Amniotic epithelial cell (primary cell): ENCODE measurements around the gene SMCR8.

Experiments used
- DNase-seq: peaks from one replicate; pipeline ENCODE4 v3.0.0-alpha.2; 2010; ENCODE audit warnings: low read depth

The SMCR8 gene

DNA sequence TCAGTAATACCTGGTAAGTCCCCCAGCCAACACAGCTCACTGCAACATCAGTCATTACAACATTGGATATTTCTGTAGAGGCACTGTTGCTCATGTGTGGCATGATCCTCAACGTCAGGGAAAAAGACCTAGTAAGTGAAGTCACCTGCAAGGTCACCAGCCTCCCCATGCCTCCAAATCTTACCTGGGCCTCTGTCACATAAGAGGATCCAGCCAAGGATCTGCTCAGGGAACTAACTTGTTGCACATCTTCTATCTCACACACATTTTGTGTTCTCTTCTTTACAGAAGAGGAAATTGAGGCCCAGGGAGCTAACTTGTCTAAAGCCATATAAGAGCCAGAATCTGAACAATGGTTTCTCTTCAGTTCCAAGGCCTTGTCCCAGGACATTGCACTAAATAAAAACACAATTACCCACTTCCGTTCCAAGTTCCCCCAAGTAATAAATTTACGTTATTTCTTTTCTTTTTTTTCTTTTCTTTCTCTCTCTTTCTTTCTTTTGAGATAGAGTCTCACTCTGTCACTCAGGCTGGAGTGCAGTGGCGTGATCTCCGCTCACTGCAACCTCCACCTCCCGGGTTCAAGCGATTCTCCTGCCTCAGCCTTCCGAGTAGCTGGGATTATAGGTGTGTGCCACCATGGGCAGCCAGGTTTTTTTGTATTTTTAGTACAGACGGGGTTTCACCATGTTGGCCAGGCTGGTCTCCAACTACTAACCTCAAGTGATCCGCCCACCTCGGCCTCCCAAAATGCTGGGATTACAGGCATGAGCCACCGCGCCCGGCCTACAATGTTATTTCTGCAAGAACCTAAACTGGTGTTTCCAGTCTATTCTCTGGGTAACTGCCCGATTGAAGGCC, 47.0 kb downstream of the SMCR8 start:
- DNase-seq, result no peak

DNA sequence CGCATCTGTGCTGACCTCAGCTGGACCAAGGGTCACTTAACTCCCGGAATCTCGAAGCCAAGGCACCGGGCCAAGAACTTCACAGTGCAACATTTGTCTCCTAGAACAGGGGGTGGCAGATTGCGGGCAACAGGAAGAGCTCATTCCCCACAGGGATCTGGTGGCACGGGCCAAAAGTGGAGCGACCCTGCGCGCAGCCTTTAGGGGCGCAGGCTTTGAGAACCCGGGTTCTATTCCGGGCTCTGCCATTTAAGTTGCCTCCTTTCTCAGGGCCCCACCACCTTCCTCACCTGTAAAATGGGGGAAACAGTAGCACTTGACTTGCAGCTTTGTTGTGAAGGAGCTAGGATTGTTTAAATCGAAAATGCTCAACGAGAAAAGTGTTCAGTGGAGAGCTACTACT, 47.6 kb downstream of the SMCR8 start:
- DNase-seq, result peak; percentile 51

DNA sequence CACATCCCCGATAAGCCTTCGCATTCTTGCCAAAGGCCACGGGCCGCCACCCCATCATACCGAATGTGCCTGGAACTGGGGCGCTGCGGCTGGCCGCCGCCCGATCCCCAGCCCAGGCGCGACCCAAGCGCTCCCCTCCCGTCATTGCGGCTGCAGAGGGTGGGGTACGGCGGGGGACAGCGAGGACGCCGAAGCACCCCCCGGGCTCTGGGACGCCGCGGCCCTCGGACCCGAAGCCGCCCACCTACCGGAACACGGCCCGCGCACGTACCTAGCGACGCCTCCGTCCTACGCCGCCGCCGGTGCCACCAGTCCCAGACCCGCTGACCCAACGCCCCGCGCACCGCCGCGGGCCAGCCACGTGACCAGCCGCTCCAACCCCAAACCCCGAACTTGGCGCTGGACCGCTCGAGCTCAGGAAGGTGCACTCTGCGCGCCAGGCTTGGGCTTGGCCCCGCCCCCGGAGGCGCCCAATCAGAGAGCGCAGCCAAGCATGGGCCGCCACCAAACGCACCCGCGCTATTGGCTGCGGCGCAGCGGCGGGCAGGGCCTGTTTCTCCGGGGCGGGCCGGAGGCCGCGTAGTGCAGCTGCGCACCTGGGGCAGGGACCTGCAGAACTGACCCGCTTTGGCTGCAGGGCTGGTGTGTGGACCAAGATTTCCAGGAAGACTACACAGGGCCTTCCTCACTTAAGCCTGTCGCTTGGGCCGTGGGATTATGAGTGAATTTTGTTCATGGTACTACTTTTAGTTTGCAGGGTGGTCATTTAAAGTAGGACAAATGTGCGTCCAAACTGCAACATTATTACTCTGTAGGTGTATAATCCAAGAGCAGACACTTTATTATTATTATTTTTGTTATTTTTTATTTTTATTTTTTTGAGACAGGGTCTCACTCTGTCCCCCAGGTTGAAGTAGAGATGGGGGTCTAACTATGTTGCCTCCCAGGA, 48.3 kb downstream of the SMCR8 start, which contains the start of gene SHMT1:
TSS of gene SHMT1 (minus strand) at position 450 of the 949 bp plus-strand sequence. CDS start 7,569 bp downstream, outside the sequence.
- peak; percentile 77 for DNase-seq

DNA sequence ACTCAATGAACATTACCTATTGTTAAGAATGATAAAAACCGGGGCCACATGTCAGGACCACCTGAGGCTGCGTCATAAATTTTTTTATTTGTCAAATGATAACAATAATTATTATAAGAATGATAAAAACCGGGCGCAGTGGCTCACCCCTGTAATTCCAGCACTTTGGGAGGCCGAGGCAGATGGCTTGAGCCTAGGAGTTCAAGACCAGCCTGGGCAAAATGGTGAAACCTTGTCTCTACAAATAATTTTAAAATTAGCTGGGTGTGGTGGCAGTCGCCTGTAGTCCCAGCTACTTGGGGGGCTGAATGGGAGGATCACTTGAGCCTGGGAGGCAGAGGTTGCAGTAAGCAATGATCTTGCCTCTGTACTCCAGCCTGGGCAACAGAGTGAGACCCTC, 49.1 kb downstream of the SMCR8 start:
- DNase-seq, result no peak

DNA sequence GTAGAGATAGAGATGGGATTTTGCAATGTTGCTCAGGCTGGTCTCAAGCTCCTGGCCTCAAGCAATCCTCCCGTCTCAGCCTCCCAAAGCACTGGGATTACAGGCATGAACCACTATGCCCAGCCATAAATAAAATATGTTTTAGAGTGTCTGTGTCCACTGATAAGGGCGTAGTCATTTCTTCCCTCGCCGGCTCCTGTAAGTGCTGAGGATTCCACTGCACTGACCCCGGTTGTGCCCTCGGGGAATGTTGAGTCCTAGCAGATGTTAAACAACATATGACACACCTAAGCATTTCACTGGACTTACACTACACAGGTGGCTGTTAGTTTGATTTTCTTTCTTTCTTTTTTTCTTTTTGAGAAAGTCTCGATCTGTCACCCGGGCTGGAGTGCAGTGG, 53.9 kb downstream of the SMCR8 start:
- peak; percentile 6 for DNase-seq

DNA sequence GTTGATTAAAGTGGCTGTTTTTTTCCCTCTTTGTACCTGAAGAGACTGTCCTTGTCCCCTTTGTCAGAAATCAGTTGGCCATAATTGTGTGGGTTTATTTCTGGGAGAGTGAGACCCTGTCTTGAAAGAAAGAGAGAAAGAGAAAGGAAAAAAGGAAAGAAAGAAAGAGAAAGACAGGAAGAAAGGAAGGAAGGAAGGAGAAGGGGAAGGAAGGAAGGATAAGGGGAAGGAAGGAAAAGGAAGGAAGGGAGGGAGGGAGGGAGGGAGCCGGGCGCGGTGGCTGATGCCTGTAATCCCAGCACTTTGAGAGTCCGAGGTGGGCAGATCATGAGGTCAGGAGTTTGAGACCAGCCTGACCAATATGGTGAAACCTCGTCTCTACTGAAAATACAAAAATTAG, 55.7 kb downstream of the SMCR8 start:
- no peak for DNase-seq

DNA sequence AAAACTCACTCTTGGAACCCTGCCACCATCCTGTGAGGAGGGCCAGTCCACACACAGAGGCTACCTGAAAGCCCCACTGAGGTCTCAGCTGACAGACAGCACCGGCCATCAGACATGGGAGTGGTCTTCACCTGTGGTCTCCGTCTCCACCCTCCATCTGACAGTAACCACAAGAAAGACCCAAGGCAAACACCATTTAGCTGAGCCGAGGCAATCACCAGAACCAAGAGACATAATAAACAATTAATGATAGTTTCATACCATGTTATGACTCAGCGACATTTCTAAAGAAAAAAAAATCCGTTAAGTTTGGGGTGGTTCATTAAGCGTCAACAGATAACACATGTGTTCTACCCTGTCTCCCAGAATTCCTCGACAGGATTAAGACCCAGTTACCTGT, 56.4 kb downstream of the SMCR8 start:
- DNase-seq, result peak; percentile 5

DNA sequence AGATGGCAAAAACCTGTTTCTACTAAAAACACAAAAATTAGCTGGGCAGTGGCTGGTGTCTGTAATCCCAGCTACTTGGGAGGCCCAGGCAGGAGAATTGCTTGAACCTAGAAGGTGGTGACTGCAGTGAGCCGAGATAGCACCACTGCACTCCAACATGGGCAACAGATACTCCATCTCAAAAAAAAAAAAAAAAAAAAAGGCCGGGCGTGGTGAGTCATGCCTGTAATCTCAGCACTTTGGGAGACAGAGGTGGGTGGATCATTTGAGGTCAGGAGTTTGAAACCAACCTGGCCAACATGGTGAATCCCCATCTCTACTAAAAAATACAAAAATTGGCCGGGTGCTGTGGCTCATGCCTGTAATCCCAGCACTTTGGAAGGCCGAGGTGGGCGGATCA, 58.1 kb downstream of the SMCR8 start:
- DNase-seq, result peak; percentile 9

DNA sequence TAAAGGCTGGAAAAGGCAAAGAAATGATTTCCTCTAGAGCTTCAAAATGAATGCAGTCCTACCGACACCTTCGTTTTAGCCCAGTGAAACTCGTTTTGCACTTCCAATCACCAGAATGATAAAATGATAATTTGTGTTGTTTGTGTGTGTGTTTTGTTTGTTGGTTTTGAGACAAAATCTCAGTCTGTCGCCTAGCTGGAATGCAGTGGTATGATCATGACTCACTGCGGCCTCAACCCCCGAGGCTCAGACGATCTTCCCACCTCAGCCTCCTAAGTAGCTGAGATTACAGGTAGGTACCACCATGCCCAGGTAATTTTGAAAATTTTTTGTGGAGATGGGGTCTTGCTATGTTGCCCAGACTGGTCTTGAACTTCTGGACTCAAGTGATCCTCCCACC, 59.1 kb downstream of the SMCR8 start:
- DNase-seq, result no peak
